Large intestine (tissue), 3 donors: ENCODE results near the gene SRMS. TPM values are rescaled to one million over a fixed set of nuclear protein-coding genes. Genes with fewer than 3 reads are reported as not detected.

Experiments
- DNase-seq, 2 donors: peaks; one replicate each; pipeline versions ENCODE4 v3.0.0 to v3.0.0-alpha.2; 2013
- H3K27ac ChIP-seq: one replicate; pipeline ENCODE4 v1.5.1; 2013; ENCODE audit warnings: low read length
- H3K27me3 ChIP-seq: 2 replicates; pipeline ENCODE4 v1.6.1; 2013; ENCODE audit warnings: low read length; ENCODE audit not compliant: control insufficient read depth, insufficient read depth
- H3K36me3 ChIP-seq: 2 replicates; pipeline ENCODE4 v1.6.1; 2013; ENCODE audit warnings: low read length; ENCODE audit not compliant: control insufficient read depth, insufficient read depth
- H3K4me1 ChIP-seq: one replicate; pipeline ENCODE4 v1.6.1; 2013; ENCODE audit warnings: low read length; ENCODE audit not compliant: control insufficient read depth, insufficient read depth
- H3K4me3 ChIP-seq: one replicate; pipeline ENCODE4 v1.5.1; 2013; ENCODE audit warnings: low read length
- H3K9me3 ChIP-seq: one replicate; pipeline ENCODE4 v1.6.1; 2013; ENCODE audit warnings: mild to moderate bottlenecking, low read depth, low read length, moderate library complexity; ENCODE audit not compliant: control insufficient read depth
- WGBS: methylation state at CpG from one replicate; pipeline ENCODE4 v1.1.5; 2013; ENCODE audit warnings: low lambda C conversion rate; ENCODE audit not compliant: insufficient coverage; 5-methylcytosine and 5-hydroxymethylcytosine counted together
- polyA plus RNA-seq: library from polyadenylated mRNA; unstranded; fragments of 120-200 nt; gene quantifications from one replicate; pipeline ENCODE4 v1.2.1, GENCODE V29; 2013

Gene SRMS
- polyA plus RNA-seq, 1 donor: 0.16 TPM

GRCh38 chr20:63589261-63590217 lies 42.0 kb upstream of the SRMS start:
- WGBS: 83% methylated on average over 1 of the region's 38 CpGs
- Histone ChIP-seq H3K36me3 (peaks cover 55% of the 10 kb centered on the region), H3K27ac (no peak overlapping the region)

GRCh38 chr20:63588641-63589041 lies 41.1 kb upstream of the SRMS start:
- Histone ChIP-seq H3K36me3 (peaks cover 48% of the 10 kb centered on the region), H3K4me1 (no peaks in the 10 kb centered on the region), H3K4me3 (no peak overlapping the region), H3K27me3 (no peaks in the 10 kb centered on the region), H3K27ac (no peak overlapping the region), H3K9me3 (no peaks in the 10 kb centered on the region)
- no CpG with 5 or more reads among the region's 11 CpGs for WGBS
- DNase-seq: no peak

More at GRCh38 chr20:63589261-63590217, 42.0 kb upstream of the SRMS start:
- DNase-seq: no peak
- Histone ChIP-seq H3K4me3 (no peak overlapping the region), H3K9me3 (no peaks in the 10 kb centered on the region), H3K4me1 (no peaks in the 10 kb centered on the region), H3K27me3 (no peaks in the 10 kb centered on the region)

- Histone ChIP-seq H3K27me3 (no peaks in the 10 kb centered on the region), H3K4me1 (no peaks in the 10 kb centered on the region), H3K4me3 (no peak overlapping the region), H3K9me3 (no peaks in the 10 kb centered on the region), H3K36me3 (peaks cover 43% of the 10 kb centered on the region), H3K27ac (no peak overlapping the region)
- no CpG with 5 or more reads among the region's 19 CpGs for WGBS
- DNase-seq: no peak
Observed at GRCh38 chr20:63587776-63588591, 40.4 kb upstream of the SRMS start.

GRCh38 chr20:63587256-63587655 lies 39.7 kb upstream of the SRMS start:
- no peaks in the 10 kb centered on the region for H3K9me3 ChIP-seq
- H3K27me3 ChIP-seq: no peaks in the 10 kb centered on the region
- no CpG with 5 or more reads among the region's 12 CpGs for WGBS
- no peaks in the 10 kb centered on the region for H3K4me1 ChIP-seq
- H3K27ac ChIP-seq: no peak overlapping the region
- no peak for DNase-seq
- H3K4me3 ChIP-seq: no peak overlapping the region
- H3K36me3 ChIP-seq: peaks cover 36% of the 10 kb centered on the region

- H3K4me3 ChIP-seq: no peak overlapping the region
- no peak overlapping the region for H3K27ac ChIP-seq
- no peak for DNase-seq
- no peaks in the 10 kb centered on the region for H3K9me3 ChIP-seq
- H3K36me3 ChIP-seq: peaks cover 33% of the 10 kb centered on the region
- WGBS: no CpG with 5 or more reads among the region's 17 CpGs
- H3K4me1 ChIP-seq: no peaks in the 10 kb centered on the region
- H3K27me3 ChIP-seq: no peaks in the 10 kb centered on the region
Observed at GRCh38 chr20:63586797-63587196, 39.2 kb upstream of the SRMS start.

- no peak for DNase-seq
- WGBS: no CpG with 5 or more reads among the region's 22 CpGs
Observed at GRCh38 chr20:63585616-63586565, 38.3 kb upstream of the SRMS start.

GRCh38 chr20:63582382-63583063 lies 35.0 kb upstream of the SRMS start:
- peaks cover 4% of the 10 kb centered on the region for H3K36me3 ChIP-seq
- peaks cover 18% of the 10 kb centered on the region for H3K27me3 ChIP-seq
- no peak overlapping the region for H3K4me3 ChIP-seq
- no peaks in the 10 kb centered on the region for H3K9me3 ChIP-seq
- WGBS: no CpG with 5 or more reads among the region's 23 CpGs
- H3K27ac ChIP-seq: no peak overlapping the region
- H3K4me1 ChIP-seq: no peaks in the 10 kb centered on the region
- no peak for DNase-seq

More at GRCh38 chr20:63585616-63586565, 38.3 kb upstream of the SRMS start:
- peaks cover 5% of the 10 kb centered on the region for H3K27me3 ChIP-seq
- H3K9me3 ChIP-seq: no peaks in the 10 kb centered on the region
- no peaks in the 10 kb centered on the region for H3K4me1 ChIP-seq
- peaks cover 33% of the 10 kb centered on the region for H3K36me3 ChIP-seq
- H3K4me3 ChIP-seq: no peak overlapping the region
- no peak overlapping the region for H3K27ac ChIP-seq

- peak in 1 of 2 donors; percentile 23 for DNase-seq
- no peak overlapping the region for H3K4me3 ChIP-seq
- peaks cover 18% of the 10 kb centered on the region for H3K27me3 ChIP-seq
- H3K27ac ChIP-seq: no peak overlapping the region
- H3K4me1 ChIP-seq: no peaks in the 10 kb centered on the region
- WGBS: no CpG with 5 or more reads among the region's 12 CpGs
- H3K36me3 ChIP-seq: no peaks in the 10 kb centered on the region
- no peaks in the 10 kb centered on the region for H3K9me3 ChIP-seq
Observed at GRCh38 chr20:63580796-63581461, 33.4 kb upstream of the SRMS start.

- peaks cover 21% of the 10 kb centered on the region for H3K27me3 ChIP-seq
- no peaks in the 10 kb centered on the region for H3K36me3 ChIP-seq
- H3K9me3 ChIP-seq: no peaks in the 10 kb centered on the region
- peaks cover 2% of the 10 kb centered on the region for H3K4me1 ChIP-seq
- no peak overlapping the region for H3K4me3 ChIP-seq
- no CpG with 5 or more reads among the region's 19 CpGs for whole genome bisulfite sequencing
- no peak for DNase-seq
- H3K27ac ChIP-seq: no peak overlapping the region
Observed at GRCh38 chr20:63579017-63579694, 31.6 kb upstream of the SRMS start.
